Right atrium auricular region (tissue), 2 donors: ENCODE measurements around the gene SLC15A4. TPM values are rescaled to one million over a fixed set of nuclear protein-coding genes. Genes with fewer than 3 reads are reported as not detected.

ENCODE experiments used
- DNase-seq: peaks from one replicate; pipeline ENCODE4 v3.0.0-alpha.2; 2019; ENCODE audit warnings: low spot score
- H3K27ac ChIP-seq, 2 donors: fragments of 200-600 bp; sonication (generic); 1 replicate in 1 of 2; 2 replicates in 1 of 2; pipeline ENCODE4 v1.5.1; 2016 to 2019
- H3K27me3 ChIP-seq, 2 donors: fragments of 200-600 bp; sonication (generic); one replicate each; pipeline versions ENCODE4 v1.5.1 to v1.6.0; 2017 to 2019
- H3K36me3 ChIP-seq: fragments of 200-600 bp; sonication (generic); one replicate; pipeline ENCODE4 v1.5.1; 2016
- H3K4me1 ChIP-seq, 2 donors: fragments of 200-600 bp; sonication (generic); one replicate each; pipeline versions ENCODE4 v1.5.1 to v1.6.0; 2017 to 2019
- H3K4me3 ChIP-seq, 2 donors: fragments of 200-600 bp; sonication (generic); 1 replicate in 1 of 2; 2 replicates in 1 of 2; pipeline ENCODE4 v1.5.1; 2017 to 2019; ENCODE audit warnings: mild to moderate bottlenecking in 1 of 2, moderate library complexity in 1 of 2
- H3K9me3 ChIP-seq, 2 donors: fragments of 200-600 bp; sonication (generic); one replicate each; pipeline ENCODE4 v1.5.1; 2019
- CTCF ChIP-seq, 2 donors: fragments of 200-600 bp; sonication (generic); IDR thresholded peaks; one replicate each; pipeline ENCODE4 v1.5.1; 2019; ENCODE audit warnings: antibody characterized with exemption in 2 of 2
- total RNA-seq, 2 donors: library from RNA; depleted of rRNA; stranded (reverse); fragments of >200 nt; gene quantifications; one replicate each; pipeline ENCODE4 v1.1.0, GENCODE V29; 2016

The SLC15A4 gene
- total RNA-seq, 2 donors from 2014 or later = 24.1 to 24.3 TPM

DNA sequence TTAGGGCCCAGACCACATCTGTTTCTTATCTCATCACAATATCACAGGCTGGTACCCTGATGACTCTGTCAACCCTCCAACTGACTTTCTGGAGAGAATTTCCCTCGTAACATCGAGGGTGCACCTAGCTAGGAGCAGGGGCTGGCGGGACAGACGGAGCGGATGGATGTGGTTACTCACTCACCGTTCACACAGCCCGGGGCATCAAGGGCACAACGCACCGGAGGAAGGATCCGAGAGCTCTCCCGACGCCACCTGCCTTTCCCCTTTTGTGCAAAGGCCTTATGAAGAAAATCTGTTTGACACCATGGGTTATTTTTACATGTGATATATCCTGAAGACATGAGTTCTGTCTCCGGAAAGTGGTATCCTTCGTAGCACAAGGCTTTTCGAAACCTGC lies 31.4 kb downstream of the SLC15A4 start:
- no peak overlapping the region for H3K4me3 ChIP-seq
- TF ChIP-seq CTCF (IDR thresholded peaks at IDR 0.05) = no peak
- DNase-seq = no peak
- peaks cover 0 to 13% of the 10 kb centered on the region in 2 donors for H3K4me1 ChIP-seq
- H3K36me3 ChIP-seq = peaks cover 52% of the 10 kb centered on the region
- H3K27me3 ChIP-seq = no peaks in the 10 kb centered on the region
- no peaks in the 10 kb centered on the region for H3K9me3 ChIP-seq
- no peak overlapping the region for H3K27ac ChIP-seq

GRCh38 chr12:128791395-128792322 lies 32.1 kb downstream of the SLC15A4 start:
- Histone ChIP-seq H3K4me1 (peaks cover 0 to 13% of the 10 kb centered on the region in 2 donors), H3K4me3 (no peak overlapping the region), H3K36me3 (peaks cover 44% of the 10 kb centered on the region), H3K27ac (no peak overlapping the region), H3K27me3 (no peaks in the 10 kb centered on the region), H3K9me3 (no peaks in the 10 kb centered on the region)
- no peak for DNase-seq
- no peak for TF ChIP-seq CTCF (IDR thresholded peaks at IDR 0.05)

DNA sequence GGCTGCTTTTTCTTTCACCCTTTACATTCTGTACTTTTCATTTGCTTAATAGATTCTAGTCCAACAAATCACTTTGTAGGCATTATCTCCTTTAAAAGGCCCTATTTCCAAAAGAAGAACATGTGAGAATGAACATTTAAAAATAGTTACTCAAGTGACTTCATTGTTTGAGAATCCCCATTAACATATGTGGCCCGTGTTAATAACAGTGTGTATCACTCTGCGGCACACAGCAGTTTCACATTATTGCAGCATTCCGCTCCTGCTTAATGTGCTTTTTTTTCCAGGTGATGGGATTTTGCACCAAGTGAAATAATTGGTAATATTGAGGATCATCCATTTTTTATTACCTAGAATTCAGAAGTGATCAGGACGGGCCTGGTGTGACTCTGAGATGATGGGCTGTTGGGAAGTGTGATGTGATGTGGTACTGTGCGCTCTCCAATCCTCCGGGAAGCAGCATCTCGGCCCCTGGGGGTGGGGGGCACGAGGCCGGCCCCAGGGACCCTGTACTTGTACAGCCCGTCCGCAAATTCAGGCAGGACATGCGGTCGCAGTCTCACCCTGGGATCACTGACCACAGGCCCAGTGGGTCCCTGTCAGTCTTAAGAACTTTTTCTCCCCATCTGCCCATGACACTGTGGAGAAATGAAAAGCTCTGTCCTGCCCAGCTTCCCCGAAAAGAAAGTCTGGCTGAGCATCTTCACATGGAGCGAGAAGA lies 32.9 kb downstream of the SLC15A4 start:
- H3K4me3 ChIP-seq = no peak overlapping the region
- no peak for DNase-seq

GRCh38 chr12:128790221-128790620 lies 33.5 kb downstream of the SLC15A4 start:
- Histone ChIP-seq H3K27me3 (no peaks in the 10 kb centered on the region), H3K27ac (peak overlapping the region in 1 of 2 donors; percentile 21), H3K36me3 (peaks cover 35% of the 10 kb centered on the region), H3K9me3 (no peaks in the 10 kb centered on the region), H3K4me3 (no peak overlapping the region), H3K4me1 (peaks cover 0 to 13% of the 10 kb centered on the region in 2 donors)
- no peak for DNase-seq
- TF ChIP-seq CTCF (IDR thresholded peaks at IDR 0.05) = no peak

More for the DNA sequence above, 32.9 kb downstream of the SLC15A4 start:
- H3K27me3 ChIP-seq = no peaks in the 10 kb centered on the region
- H3K27ac ChIP-seq = no peak overlapping the region
- no peak for TF ChIP-seq CTCF (IDR thresholded peaks at IDR 0.05)
- peaks cover 41% of the 10 kb centered on the region for H3K36me3 ChIP-seq
- H3K9me3 ChIP-seq = no peaks in the 10 kb centered on the region
- H3K4me1 ChIP-seq = peaks cover 0 to 13% of the 10 kb centered on the region in 2 donors

DNA sequence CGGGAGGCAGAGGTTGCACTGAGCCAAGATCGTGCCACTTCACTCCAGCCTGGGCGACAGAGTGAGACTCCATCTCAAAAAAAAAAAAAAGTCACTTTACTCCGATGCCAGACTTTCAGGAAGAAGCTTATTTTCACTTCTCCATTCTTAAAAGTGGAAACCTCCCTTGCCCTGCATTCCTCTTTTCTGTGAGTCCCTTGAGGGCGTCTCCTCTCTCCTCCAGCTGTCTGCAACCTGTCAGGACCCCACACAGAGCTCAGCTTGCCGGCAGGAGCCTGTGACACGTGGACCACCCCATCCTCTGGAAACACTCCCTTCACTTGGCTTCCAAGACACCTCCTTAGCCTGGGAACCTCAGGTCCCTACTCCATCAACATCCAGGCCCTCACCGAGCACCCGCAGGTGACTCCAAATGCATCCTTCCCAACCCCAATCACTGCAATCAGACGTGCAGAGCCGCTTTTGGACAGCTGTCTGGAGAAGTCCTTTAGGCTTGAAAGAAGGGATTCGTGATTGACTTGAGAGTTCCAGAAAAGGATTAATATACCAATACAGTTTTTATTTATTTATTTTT lies 34.3 kb downstream of the SLC15A4 start:
- TF ChIP-seq CTCF (IDR thresholded peaks at IDR 0.05) = no peak
- H3K27ac ChIP-seq = no peak overlapping the region
- H3K4me3 ChIP-seq = no peak overlapping the region
- peaks cover 30% of the 10 kb centered on the region for H3K36me3 ChIP-seq
- H3K9me3 ChIP-seq = no peaks in the 10 kb centered on the region
- DNase-seq = no peak
- peaks cover 0 to 13% of the 10 kb centered on the region in 2 donors for H3K4me1 ChIP-seq
- H3K27me3 ChIP-seq = no peaks in the 10 kb centered on the region
